ENCODE measurements around the gene COL8A1.

The COL8A1 gene

DNA sequence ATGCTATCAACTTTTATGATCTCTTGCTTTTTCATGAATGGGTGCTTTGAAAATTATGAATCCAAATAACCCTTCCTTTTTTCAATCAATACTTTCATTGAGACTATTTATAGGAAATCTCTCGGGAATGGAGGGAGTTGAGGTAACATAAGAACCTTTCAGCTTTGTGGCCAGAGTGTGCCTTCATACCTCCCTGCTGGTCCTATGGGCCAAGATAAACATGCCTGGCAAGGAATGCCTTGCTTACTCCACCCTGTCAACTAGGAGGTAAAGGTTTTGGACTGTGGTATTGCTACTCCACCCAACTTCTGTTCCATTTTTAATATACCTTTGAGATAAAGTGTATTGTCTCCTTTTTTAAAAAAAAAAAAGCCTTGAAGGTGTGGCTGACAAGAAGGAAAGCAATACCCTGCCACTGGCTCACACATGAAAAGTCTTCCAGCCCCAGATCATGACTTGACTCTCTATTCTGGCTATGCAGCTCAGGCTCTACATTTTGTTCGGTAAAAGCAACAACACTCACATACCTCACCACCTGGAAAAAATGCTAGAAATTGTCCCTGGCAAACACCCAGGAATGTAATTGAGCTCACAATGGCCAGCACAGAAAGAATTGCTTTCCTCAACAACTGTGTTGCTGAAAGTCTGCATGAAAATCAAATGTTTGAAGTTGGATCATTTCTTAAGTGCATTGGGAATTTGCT lies 35.8 kb downstream of the COL8A1 start:
- DNase-seq (ENCODE audit: low read depth, low spot score) = no peak

DNA sequence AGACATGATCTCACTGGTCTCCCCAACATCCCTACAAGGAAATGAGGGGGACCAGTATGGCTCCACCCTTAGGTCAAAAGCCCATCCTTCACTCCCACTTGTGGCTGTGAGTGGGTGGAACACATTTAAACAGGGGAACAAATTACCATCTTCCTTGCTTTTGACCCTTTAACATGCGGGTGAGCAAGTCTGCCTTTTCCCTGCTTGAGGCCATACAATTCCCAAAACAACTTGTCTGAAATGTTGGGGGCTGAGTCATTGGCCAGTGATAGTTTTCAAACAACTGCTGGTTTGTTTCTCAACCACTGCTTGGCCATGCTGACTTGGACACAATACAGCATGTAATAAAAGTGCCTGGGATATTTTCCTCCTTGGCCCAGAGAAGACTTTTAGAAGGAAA lies 39.6 kb downstream of the COL8A1 start:
- no peak for DNase-seq (ENCODE audit: low read depth, low spot score)

DNA sequence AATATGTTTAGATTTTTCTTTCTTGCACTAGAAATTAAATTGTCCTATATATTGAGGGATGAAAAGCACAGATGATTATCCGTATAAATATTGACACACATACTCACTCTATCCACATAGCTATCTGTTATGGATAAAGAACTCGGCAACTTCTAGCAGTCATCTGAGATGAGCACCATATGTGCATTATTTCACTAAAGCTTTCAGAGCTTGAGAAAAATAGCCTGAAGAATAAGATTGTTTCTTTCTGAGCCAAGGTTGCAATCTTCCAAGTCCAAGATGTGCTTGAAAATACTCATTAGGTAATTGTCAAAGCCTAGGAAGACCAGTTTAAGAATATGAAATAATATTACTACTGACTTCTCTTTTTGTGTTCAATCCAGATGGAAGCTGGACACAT lies 40.5 kb downstream of the COL8A1 start:
- DNase-seq (ENCODE audit: low read depth, low spot score) = no peak

GRCh38 chr3:99681512-99681911 lies 43.1 kb downstream of the COL8A1 start:
- DNase-seq (ENCODE audit: low read depth, low spot score) = no peak

DNA sequence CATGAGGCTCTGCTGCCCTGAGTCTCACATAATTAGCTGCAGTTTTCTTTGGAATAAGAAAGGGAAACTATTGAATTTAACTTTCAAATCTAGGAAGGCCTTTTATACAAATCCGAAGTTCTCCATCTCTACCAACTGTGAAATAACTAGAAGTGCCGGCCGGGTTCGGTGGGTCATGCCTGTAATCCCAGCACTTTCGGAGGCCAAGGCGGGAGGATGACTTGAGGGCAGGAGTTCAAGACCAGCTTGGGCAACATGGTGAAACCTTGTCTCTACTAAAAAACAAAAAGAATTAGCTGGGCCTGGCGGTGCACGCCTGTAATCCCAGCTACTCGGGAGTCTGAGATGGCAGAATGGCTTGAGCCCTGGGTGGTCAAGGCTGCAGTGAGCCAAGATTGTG lies 43.6 kb downstream of the COL8A1 start:
- no peak for DNase-seq (ENCODE audit: low read depth, low spot score)

DNA sequence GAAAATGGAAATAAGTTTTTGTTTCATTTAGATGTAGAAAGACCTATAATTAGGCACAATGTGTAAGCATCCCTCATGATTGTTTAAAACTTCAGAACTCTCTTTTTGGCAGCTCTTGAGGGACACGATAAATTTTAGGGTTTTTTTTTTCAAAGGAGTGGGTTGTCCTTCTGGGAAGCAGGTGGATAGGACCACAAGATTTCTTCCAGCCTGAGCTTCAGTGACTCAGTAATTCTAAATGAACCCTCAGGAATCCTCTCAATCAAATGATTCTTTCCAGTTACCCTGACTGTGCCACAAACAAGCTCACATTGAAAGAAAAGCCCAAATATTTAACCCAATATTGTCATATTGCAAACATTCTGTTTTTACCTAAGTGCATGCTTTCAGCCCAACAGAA lies 45.1 kb downstream of the COL8A1 start:
- no peak for DNase-seq (ENCODE audit: low read depth, low spot score)

DNA sequence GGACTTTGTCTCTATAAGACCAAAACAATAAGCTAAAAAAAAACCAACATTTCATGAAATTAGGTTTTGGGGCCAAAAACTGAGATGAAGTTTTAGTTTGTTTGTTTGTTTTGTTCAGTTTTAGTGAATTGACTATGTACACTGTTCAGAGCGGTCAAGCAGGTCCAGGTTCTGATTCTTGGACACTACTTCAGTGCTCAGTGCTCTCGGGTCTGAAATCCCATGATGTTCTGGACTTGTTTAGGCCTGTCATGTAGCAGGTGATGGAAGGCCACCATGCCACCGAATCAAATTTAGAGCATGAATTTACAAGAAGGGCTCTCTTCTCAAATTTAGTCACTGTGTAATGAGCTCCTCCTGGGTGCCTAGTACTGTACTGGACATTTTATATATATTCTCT lies 45.5 kb downstream of the COL8A1 start:
- no peak for DNase-seq (ENCODE audit: low read depth, low spot score)

DNA sequence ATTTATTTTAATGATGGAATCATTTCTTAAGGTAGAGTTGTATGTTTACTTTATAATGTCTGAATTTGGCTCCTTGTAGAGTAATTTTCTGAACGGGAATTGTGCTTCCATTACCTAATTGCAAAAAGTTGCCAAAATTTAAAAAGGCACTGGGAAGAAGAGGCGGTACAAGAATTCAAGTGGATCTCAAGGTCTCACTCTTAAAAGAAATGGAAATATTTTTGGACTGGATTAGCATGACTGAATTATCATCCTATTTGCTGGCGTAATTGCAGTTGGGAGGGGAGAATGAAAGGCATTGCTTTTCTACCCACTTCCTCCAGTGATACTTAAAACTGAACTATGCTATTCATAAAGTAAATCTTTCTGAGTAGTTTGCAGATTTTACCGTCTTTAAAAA lies 46.2 kb downstream of the COL8A1 start:
- no peak for DNase-seq (ENCODE audit: low read depth, low spot score)

DNA sequence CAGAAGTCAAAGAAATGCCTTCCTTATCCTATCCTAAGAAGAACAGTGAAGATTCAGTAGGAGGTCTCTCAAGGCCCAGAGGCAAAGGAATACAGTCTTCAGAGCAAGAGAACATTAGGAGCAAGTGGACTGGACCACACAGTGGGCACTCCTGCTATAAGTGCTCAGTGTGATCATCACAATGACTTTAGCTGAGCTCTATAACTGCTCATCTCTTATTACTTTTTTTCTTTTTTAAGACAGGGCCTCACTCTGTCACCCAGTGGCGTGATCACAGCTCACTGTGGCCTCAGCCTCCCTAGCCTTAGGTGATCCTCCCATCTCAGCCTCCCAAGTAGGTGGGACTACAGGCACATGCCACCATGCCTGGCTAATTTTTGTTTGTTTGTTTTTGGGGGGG lies 48.1 kb downstream of the COL8A1 start:
- DNase-seq (ENCODE audit: low read depth, low spot score) = no peak

GRCh38 chr3:99686955-99687612 lies 48.7 kb downstream of the COL8A1 start:
- no peak for DNase-seq (ENCODE audit: low read depth, low spot score)

DNA sequence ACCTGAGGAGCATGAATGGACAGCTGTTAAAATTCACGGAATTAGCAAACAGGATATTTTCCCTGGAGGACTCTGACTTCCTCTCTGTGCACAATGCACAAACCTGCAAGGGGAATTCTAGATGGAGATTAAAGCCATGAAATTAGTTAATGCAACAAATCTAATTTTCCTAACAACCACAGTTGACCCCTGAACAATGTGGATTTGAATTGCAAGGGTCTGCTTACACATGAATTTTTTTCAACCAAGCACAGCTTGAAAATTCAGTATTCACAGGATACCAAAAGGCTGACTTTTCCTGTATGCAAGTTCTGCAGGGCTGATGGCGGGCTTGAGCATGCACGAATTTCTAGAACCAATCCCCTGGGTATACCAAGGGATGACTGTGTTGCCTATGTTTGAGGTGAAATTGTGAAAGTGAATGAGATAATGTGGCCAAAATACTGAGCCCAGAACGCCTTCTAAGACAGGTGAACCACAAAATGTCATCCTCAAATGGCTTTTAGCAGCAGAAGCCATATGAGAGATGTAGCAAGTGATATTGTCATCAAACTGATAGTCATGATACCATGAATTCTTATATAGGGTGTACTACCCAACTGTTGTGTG lies 52.5 kb downstream of the COL8A1 start:
- DNase-seq (ENCODE audit: low read depth, low spot score) = no peak

DNA sequence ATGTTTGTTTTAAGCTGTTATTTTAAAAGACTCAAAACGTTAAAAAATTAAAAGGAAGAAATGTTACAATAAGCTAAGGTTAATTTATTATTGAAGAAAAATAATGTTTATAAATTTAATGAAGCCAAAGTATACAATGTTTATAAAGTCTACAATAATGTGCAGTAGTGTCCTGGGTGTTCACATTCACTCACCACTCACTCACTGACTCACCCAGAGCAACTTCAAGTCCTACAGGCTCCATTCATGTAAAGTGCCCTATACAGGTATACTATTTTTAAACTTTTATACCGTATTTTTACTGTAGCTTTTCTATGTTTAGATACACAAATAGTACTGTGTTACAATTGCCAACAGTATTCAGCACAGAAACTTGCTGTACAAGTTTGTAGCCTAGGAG lies 55.2 kb downstream of the COL8A1 start:
- no peak for DNase-seq (ENCODE audit: low read depth, low spot score)

GRCh38 chr3:99696497-99696896 lies 58.1 kb downstream of the COL8A1 start:
- no peak for DNase-seq (ENCODE audit: low read depth, low spot score)

- no peak for DNase-seq (ENCODE audit: low read depth, low spot score)
Observed at GRCh38 chr3:99697250-99697649, 58.9 kb downstream of the COL8A1 start.

- no peak for DNase-seq (ENCODE audit: low read depth, low spot score)
Observed at GRCh38 chr3:99698932-99699331, 60.5 kb downstream of the COL8A1 start.

- DNase-seq (ENCODE audit: low read depth, low spot score) = no peak
Observed at GRCh38 chr3:99699841-99700240, 61.4 kb downstream of the COL8A1 start.

- DNase-seq (ENCODE audit: low read depth, low spot score) = no peak
Observed at GRCh38 chr3:99700631-99701268, 62.4 kb downstream of the COL8A1 start.

DNA sequence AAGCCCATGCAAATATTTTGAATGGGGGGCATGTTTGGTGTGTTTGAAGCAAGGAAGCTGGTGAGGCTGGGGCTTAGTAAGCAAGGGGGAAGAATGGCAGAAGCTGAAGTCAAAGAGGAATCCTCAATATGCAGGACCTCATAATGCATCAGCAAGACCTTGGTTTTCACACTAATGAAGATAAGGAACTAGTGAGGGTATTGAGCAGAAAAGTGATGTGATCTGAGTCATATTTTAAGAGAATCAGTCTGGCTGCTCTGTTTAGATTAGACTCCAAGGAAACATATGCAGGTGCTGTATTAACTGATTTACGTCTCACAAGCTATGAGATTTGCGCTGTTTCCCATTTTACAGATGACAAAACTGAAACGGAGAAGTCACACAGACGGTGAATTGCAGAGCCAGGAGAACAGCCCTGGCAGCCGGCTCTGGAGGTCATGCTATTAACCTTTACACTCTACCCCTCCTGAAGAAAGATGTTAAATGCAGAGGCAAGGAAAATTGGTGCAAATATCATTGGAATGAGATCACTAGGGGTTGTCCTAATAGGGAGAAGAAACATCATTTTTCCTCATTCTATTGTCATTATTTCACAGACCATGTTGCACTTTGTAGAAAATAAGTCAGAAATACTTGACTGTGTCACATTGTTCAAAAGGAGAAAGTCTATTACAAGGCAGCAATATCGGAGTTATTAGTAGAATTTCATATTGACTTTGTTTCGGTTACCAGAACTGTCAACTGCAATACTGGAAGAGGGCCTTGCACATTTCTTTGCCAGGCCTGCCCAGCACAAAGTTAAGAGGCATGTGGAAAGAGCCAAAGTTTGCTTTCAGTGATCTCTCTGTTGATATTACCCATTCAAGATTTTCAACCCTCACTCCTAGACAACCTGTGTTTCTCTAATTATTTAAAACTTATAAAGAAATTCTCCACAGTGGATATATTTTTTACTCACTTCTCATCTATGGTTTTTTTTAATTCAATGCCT lies 64.9 kb downstream of the COL8A1 start:
- no peak for DNase-seq (ENCODE audit: low read depth, low spot score)

GRCh38 chr3:99704417-99704816 lies 66.0 kb downstream of the COL8A1 start:
- no peak for DNase-seq (ENCODE audit: low read depth, low spot score)

- DNase-seq (ENCODE audit: low read depth, low spot score) = no peak
Observed at GRCh38 chr3:99706410-99706809, 68.0 kb downstream of the COL8A1 start.

- DNase-seq (ENCODE audit: low read depth, low spot score) = no peak
Observed at GRCh38 chr3:99708207-99708745, 69.9 kb downstream of the COL8A1 start.

Measured in smooth muscle cell of the brain vasculature (primary cell).